HT-29 (cell line): ENCODE results near the gene COG2. TPM values are rescaled to one million over a fixed set of nuclear protein-coding genes. Genes with fewer than 3 reads are reported as not detected.
"Not testable (repeated sequence)": the region's sequence is repeated elsewhere in the genome, so short reads cannot be mapped to it uniquely, and the experiment has no call there.

Experiments used
- DNase-seq: peaks from one replicate; pipeline ENCODE4 v3.0.0-alpha.2; 2015; ENCODE audit warnings: low spot score
- total RNA-seq: library from RNA; depleted of rRNA; stranded (reverse); fragments of >200 nt; shearing (Covaris generic); gene quantifications from 2 replicates; pipeline ENCODE4 v1.2.3, GENCODE V29; 2014; rRNA removed

COG2 gene
- total RNA-seq, 1 experiment from 2014 or later = 18.6 TPM

DNA sequence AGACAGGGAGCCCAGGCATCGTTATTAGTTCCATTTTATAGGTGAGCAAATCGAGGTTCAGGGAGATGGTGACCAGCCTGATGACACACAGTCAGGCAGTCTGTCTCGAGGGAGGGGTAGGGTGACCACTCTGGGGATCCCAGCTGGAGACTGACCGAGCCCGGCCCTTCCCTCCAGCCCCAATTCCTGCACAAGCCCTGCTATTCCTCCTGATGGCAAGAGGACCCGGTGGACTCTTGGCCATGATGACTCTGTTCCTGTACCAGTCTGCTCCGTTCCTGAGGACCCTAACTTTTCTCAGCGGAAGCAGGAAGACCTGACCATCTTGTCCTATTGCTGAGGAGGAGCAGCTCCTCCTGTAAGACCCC is 71.2 kb downstream of the COG2 start:
- no peak for DNase-seq

DNA sequence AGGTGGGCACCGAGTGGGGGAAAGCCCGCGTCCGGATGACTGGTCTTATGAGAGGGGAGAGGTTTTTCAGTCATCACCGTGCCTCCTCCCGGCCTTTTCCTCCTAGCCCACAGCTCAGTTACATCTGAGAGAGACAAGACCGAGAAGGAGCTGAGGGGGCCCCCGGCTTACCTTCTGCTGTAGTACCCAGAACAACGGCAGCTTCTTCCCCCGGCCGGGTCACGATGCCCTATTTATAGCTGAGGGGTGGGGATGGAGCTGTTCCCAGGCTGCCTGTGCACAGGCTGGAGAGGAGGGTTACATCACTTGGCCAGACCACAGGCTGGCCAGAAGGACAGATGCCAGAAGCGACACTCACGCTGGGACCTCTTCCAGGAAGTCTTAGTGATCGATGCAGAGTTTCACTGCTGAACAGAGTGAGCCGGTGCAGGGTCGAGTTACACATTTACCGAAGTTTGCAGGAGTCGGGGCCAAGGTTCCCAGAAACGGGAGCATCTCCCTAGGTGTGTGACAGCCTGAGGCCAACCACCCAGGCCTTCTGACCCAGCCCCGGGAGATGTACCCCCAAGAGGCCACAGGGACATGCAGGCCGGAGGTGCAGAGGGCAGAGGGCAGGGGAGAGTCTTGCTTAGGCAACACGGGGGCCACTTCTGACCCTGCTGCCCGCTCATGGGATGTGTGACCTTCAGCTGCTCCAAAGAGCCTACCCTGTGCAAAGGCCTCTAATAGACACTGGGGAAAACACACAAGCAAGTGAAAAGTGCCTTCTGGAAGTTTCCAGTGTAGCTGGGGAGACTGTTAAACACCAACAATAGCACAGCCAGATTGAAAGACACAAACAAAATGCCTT is 71.9 kb downstream of the COG2 start, which contains the start of gene AGT:
AGT (minus strand) TSS at position 208 of the 850 bp plus-strand sequence. CDS start 3,299 bp downstream, outside the sequence.
- peak; percentile 17 for DNase-seq

DNA sequence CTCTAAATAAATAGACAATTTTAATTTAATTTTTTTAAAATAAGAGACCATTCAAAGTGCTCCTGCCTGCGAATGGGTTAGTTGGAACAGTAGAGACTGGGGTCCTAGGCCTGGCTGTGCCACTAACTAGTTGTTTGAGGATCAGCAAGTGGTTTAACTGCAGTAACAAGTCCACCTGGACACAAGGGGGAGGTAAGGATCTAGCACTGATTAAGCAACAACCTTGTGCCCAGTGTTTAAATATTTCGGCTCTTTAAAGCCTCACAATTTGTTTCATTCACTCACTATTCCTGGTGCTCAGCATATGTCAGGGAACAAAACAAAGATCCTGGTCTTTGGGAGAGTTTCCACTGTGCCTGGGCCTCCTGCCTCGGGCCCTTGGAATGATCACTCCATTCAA is 73.2 kb downstream of the COG2 start:
- DNase-seq = peak; percentile 29

DNA sequence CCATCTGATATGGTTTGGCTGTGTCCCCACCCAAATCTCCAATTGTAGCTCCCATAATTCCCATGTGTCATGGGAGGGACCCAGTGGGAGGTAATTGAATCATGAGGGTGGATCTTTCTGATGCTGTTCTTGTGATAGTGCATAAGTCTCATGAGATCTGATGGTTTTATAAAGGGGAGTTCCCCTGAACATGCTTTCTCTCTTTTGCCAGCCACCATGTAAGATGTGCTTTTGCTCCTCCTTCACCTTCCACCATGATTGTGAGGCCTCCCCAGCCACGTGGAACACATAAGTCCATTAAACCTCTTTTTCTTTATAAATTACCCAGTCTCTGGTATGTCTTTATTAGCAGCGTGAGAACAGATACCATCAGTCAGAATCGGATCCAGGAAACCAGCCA is 74.2 kb downstream of the COG2 start:
- not testable (repeated sequence) for DNase-seq

DNA sequence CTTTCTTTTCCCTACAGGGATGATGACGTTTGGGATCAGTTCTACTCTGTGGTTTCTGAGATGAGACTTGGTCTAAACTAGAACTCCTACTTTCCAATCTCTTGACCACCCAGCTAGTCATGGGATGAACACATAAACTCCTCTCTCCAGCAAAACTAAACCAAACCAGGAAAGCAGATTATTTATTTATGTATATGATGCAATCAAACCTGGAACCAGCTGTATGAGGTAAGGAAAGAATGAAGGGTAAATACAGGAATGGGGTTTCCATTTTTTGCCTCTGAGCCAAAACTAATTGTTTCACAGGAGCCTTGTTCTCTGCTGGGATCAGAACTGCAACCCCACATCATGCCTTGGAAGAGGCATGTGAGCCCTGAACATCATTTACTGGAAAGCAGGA is 75.0 kb downstream of the COG2 start:
- DNase-seq = no peak

DNA sequence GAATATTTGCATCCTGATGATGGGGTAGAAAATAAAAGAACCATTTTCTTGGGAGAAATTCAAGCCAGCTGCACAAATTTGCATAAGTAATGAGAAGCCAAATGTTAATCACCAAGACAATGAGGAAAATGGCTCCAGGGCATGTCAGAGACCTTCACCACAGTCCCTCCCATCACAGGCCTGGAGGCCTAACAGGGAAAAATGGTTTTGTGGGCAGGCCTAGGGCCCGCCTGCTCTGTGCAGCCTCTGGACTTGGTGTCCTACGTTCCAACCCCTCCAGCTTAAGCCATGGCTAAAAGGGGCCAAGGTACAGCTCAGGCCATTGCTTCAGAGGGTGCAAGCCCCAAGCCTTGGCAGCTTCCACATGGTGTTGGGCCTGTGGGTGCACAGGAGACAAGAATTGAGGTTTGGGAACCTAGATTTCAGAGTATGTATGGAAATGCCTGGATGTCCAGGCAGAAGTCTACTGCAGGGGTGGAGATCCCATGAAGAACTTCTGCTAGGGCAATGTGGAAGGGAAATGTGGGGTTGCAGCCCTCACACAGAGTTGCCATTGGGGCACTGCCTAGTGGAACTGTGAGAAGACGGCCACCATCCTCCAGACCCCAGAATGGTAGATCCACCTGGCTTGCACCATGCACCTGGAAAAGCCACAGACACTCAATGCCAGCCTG is 79.7 kb downstream of the COG2 start:
- DNase-seq = not testable (repeated sequence)

DNA sequence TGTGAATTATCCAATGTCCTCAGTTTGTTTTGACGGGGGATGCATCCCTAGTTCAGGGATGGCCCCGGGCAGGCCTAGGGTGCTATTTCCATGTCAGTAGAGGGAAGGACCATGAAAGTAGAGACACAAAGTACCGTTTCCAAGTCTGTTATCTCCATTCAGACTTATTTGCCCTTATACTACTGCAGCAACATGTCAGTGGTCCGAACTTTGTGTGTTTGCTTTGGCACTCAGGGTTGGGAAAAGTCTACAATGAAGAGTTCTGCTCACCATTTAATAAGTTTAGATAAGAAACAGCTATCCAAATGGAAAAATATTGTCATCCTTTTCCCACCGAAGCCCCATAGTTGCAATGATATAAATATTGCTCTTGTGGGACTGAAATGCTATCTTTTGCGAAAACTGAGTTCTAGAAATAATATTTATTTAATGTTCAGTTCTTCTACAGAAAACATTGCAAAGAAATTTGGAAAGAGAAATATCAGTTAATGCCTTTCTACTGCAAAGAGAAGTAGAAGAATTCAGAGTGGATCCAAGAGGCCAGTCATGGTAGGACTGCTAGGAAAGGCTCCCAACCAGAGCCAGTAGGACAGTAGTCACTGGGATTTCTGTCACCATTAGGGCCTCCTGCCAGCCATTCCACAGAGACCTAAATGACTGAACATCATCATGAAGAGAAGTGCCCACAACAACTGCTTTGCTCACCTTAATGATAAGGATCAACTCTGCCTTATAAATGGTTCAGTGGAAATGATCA is 83.2 kb downstream of the COG2 start:
- no peak for DNase-seq

DNA sequence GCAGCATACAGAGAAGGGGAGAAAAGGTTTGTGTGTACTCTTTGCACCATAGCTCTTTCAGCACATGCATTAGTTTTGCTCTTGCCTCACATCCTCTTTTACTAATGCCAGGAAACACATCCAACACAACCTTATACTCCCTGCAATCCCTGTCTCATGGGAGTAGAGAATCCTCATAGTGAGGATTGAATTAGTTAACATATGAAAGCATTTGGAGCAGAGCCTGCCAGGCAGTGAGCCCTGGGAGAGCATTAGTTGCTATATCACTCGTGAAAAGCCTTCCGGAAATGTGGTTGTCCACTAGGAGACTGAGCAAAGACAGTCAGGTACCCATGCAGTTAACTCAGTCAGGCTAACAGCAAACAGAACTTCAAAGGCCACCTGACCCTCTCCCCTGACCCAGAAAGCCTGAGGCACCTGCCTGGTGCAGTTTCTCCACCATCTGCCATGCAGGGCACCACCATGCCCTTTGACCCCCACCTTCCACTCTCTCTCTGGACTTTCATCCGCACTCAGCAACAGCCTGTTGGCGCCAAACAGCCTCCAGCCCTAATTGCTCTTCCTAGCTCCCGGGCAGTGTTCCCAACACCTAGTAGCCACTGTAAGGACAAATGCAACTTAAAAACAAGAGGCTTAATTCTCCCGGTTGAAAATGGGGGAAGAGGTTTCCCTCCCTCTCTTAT is 86.6 kb downstream of the COG2 start:
- DNase-seq = no peak

DNA sequence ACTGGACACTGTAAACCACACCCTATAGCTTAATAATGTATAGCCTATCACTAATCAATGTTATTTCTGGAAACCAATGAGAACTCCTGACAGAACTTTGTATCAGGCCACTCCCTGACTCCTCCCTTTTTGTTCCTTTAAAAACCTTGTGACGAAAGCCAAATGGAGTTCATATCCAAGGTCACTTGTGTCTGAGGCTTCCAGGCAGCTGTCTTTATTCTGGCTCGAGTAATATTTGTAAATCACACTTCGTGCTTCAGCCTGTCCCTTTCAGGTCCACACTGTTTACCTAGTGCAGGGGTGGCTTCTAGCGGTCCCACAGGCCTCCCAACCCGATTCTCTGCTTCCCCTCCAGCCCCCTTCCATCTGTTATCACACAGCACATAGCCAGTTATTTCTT is 88.7 kb downstream of the COG2 start:
- DNase-seq = no peak

DNA sequence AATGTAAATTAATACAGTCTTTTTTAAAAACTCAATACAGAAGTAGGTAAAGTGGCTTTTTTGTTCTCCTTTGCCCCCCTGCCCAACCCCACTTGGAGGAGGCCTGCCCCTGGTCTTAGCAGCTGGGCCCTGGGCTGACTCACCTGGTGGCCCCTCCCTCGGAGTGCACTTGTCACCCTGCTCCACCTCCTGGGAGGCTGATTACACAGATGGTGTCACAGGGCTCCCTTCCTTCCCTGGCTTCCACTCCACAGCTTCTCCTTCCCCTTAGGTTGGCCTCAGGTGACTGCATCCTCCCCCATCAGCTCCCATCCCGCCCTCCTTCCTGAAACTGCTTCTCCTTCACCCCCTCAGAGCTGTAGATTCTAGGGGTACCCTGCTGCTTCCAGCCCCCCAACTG is 93.2 kb downstream of the COG2 start:
- DNase-seq = peak; percentile 73

DNA sequence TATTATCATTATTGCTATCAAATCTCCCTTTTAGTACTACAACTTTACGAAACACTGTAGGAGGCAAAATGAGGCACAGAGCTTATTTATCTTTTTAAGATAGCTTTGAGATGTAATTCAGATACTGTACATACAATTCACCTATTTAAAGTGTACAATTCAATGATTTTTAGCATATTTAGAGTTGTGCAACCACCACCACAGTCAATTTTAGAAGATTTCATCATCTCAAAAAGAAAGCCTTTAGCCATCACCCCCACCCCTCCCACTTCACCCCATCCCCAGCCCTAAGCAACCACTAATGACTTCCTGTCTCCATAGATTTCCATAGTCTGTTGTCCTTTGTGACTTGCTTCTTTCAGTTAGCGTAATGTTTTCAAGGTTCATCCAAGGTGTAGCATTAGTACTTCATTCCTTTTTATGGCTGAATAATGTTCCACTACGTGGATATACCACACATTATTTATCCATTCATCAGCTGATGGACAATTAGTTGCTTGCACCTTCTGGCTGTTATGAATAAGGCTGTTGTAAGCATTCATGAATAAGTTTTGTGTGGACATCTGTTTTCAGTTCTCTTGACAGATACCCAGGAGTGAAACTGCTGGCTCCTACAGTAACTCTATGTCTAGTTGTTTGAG is 95.5 kb downstream of the COG2 start:
- DNase-seq = no peak

DNA sequence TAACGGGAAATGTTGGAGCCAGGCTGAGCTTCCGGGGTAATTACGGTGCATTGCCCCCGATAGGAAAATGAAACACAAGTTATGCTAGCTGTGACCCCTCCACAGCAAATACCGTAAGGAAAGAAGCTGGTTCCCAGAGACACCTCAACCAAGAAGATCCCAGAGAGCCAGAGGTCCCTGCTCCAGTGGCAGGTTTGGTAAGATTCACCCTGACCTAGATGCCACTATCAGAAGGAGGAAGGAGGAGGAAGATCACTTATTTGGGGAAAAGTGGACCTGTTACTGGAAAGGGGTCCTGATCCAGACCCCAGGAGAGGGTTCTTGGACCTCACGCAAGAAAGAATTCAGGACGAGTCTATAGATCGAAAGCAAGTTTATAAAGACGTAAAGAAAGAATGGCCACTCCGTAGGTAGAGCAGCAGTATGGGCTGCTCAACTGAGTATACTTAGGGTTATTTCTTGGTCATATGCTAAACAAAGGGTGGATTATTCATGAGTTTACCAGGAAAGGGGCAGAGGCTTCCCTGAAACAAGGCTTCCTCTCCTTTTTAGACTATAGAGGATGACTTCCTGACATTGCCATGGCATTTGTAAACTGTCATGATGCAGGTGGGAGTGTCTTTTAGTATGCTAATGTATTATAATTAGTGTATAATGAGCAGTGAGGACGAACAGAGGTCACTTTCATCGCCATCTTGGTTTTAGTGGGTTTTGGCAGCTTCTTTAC is 97.4 kb downstream of the COG2 start:
- DNase-seq = no peak

Other genes with a start within 250 kb of the COG2 start
- not detected in 2 replicates for gene PGBD5, start 216.1 kb upstream of the COG2 start, total RNA-seq
- 0.76 and 1.5 TPM in 2 replicates for gene AGT, start 71.6 kb downstream of the COG2 start, total RNA-seq
- 1.2 and 1.8 TPM in 2 replicates for gene CAPN9, start 104.9 kb downstream of the COG2 start, total RNA-seq
- gene C1orf198, start 226.0 kb downstream of the COG2 start, total RNA-seq = 29.7 and 35.0 TPM in 2 replicates